Measurements from ENCODE around the gene TRAPPC3.

TRAPPC3 gene

DNA sequence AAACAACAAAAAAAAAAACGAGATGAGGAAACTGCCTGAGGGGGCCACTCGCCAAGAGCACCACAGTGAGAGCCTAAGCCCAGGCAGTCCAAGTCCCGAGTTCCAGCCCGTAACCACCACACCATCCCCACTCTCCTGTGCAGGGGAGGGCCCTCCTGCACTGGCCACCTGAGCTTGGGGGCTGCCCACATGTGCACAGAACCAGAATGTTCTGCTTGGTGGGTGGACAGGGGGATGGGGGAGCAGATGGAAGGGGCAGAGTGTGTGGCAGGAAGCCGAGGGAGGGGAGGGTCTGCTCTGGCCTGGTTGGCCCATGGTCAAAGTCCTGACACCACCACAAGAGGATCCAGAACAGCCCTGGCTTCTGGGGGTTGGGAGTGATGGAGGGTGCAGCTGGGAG lies 43.0 kb downstream of the TRAPPC3 start:
- DNase-seq (ENCODE audit: low spot score) (no peak), FAIRE-seq (no peak)

DNA sequence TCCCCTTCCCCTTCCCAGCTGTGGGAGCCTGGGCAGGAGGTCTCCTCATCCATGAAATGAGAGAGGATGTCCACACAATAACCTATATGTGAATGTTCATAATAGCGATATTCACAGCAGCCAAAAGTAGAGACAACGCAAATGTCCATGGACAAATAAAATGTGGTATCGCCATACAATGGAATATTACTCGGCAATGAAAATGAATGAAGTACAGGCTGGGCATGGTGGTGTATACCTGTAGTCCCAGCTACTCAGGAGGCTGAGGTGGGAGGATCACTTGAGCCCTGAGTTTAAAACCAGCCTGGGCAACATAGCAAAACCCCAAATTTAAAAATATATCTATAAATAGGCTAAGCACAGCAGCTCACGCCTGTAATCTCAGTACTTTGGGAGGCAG lies 47.7 kb downstream of the TRAPPC3 start:
- DNase-seq (ENCODE audit: low spot score) (no peak), FAIRE-seq (no peak)

DNA sequence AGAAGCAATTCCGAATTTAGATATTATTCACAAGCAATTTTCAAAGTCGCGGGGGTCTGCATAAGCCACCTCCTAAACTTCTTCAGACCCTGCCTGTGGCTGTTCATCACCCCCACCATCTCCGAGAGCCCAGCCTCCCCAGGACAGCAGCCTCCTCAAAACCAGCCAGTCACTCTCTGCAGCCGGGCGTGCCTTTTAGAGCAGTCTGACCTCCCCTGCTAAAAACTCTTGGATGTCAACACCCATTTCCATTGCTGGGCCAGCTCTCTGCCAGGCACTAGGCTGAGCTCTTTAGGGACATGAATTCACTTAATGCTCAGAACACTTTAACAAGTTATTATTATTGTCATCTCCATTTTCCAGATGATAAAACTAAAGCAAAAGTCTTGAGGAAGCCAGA lies 48.9 kb downstream of the TRAPPC3 start:
- no peak for FAIRE-seq
- DNase-seq (ENCODE audit: low spot score) = no peak

DNA sequence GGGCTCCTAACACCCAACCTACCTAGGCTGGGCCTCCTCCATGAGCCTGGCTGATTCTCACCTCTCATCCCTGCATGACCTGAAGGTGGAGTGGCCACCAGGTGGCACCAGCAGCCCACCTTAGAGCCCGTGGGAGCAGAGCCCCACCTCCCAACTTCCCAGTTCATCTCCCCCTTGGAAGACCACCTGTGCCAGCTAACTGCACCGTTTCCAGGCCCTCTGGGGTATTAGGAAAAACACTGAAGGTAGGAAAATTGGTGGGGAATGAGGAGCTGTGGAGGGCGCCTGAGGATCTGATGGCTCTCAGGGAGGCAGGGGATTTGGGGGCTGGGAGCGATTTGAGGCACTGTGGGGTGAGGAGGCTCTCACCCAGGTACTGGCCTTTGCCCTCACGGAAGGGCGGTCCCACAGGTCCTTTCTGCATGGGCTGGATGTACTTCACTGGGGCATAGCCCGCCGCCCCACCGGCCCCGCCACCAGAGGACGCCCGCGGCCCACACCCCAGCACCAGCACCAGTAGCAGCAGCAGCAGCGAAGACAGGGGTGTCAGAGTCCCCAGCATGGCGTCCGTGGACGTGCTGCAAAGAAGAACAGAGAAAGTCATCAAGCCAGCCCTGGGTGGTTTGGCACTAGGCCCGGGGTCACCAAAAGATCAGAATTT lies 49.5 kb downstream of the TRAPPC3 start:
- DNase-seq (ENCODE audit: low spot score) = peak; percentile 53
- no peak for FAIRE-seq

DNA sequence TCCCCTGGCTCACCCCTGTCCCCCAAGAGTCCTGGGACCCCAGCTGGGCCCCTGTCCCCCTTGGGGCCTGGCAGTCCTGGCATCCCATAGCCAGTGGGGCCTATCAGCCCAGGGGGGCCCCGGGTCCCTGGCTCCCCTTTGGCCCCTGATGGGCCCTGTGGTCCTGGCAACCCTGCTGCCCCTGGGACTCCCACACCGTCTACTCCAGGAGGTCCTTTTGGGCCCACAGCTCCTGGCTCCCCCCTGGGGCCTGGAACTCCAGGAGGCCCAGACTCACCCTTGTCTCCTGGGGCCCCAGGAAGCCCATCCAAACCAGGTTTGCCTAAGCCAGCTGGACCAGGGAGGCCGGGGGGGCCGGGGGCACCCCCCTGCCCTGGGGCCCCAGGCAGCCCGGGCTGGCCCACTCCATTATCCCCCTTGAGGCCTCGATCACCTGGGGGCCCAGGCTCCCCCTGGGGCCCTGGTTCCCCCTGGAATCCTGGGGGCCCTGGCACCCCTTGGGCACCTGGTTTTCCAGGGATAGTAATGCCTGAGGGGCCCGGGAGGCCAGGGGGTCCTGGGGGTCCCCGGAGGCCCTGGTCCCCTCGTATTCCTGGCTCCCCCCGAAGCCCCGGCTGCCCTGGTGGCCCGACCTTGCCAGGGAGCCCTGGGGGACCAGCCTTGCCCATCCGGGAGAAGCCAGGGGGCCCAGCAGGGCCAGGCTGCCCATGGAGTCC lies 50.5 kb downstream of the TRAPPC3 start:
- DNase-seq (ENCODE audit: low spot score) (no peak), FAIRE-seq (no peak)

DNA sequence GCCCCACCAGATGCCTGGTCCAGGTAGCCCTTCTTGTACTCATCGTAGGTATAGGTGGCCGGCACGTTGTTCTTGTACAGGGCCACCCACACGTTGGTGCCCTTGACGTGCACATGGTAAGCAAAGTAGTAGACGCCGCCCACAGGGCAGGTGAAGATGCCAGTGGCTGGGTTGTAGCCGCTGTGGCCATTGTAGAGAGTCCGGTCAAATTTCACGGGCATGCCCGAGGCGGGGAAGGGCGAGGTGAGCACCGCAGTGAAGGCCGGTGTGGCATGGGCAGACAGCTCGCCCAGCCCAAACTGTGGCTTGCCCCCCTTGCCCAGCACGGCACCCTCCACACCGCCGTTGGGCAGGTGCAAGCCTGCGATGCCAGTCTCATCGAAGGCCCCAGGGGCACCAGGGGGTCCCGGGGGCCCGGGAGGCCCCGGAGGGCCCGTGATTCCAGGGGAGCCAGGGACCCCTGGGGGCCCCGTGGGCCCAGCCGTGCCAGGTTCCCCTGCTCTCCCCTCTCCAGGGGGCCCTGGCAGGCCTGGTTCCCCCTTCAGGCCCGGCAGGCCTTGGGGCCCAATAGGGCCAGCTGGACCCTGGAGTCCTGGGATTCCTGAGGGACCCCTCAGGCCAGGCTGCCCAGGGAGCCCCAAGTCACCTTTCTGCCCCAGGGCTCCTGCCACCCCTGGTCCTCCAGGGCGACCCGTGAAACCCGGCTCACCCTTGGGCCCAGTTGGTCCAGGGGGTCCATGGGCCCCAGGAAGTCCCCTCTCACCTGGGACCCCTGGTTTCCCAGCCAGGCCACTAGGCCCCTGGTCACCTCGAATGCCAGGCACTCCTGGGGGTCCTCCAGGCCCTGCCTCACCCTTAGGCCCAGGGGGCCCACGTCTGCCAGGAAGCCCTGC lies 51.3 kb downstream of the TRAPPC3 start:
- DNase-seq (ENCODE audit: low spot score) = no peak
- FAIRE-seq = no peak

DNA sequence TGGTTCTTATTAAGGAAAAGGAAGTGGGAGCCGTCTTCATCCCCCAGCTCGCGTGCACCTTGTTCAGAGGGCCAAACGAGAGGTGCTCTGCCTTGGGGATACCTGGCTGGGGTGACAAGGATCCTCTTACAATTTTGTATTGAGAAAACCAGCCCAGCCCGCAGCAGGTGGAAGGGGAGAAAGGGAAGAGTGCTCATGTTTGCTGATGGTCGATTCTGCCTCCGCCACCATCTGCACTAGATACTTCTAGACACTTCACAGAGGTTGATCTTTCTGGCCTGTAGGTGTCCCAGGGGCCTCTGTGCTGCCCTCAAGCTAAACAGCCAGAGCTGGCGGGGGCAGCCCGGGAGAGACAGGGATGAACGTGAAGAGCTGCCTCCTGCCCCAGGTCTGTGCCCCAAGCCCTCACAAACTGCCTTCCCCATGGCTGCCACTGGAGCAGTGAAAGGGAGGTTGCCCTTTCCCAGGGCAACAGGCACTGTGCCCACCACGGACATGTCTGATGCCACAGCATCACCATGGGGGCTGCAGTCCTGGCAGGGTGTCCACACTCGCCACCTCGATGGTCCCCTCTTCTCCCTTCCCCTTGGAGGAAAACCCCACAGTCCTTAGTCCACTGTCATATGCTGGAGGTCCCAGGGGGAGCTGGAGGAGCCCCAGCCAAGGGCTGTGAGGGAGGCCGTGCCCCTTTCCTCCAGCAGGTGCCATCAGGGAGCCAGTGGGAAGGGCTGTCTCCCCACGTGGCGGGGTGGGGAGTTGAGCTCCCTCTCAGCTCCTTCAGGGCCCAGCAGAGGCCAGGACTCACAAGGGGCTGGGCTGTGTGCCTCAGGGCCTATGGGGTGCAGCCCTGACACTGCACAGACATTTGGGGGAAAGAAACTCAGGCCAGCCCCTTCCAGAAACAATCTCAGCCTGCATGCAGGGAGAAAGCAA lies 52.5 kb downstream of the TRAPPC3 start:
- peak; percentile 13 for DNase-seq (ENCODE audit: low spot score)
- no peak for FAIRE-seq

DNA sequence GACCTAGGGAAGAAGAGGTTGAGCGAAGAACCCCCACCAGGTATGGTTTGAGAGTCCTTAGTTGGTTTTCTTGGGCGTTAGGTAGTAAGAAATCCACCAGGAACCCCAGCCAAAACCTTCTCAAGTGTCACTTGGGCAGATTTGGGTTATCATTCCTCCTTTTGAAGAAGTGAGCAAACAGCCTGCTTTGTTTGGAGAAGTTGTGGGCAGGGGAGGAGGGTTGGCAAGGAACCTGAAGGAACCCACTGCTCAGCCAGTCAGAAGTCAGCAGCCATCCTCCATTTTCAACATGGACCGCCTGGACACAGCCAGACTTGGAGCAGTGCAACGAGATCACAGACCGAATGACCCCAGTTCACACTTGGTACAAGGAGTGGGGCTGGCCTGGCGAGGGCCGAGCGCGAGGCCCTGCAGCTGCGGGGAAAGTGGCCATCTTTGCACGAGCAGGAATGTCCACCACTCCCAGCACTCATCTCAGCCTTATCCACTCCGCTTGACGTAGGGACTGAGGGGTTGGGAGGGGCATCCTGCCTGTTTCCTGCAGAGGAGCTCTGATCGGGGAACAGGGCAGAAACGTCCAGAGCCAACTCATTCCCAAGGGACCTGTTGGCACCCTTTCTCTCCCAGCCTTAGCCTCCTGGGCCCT lies 53.4 kb downstream of the TRAPPC3 start:
- no peak for FAIRE-seq
- no peak for DNase-seq (ENCODE audit: low spot score)

DNA sequence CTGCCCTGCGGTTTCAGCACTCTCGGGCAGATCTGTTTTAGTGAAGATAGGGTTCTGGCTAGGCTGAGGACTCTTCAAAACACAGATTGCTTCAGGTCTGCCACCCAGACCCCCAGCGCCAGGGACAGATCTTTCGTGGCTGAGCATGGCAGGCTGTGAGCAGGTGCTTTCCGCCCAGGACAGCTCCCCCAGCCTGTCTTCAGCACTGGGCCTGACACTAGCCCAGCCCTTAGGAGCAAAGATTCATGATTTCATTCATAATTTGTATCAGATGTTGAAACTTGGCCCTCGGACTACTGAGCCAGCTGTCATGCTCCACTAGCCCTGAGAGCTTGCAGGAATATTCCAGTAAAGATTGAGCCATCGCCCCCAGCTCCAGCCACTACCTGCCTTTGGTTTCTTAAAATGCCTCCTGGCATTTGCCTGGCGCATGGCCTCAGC lies 54.6 kb downstream of the TRAPPC3 start:
- FAIRE-seq (no peak), DNase-seq (ENCODE audit: low spot score) (no peak)

DNA sequence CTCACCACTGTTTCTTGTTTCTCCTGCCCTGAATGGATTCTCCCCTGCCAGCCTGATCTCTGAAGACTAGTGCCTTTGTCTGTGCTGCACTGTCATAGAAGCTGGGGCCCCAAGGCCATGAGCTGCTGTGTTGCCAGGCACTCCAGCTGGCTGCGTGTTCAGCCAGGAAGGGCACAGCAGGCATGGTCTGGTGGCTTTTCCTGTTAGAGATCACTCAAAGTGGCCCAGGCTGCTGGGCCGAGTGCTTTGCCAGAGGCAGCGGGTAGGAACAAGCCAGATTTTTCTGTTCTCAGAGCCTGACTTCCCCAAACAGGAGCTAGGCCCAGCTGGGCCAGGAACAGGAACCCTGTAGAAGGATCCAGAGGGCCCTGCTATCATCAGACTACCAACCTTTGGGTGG lies 55.4 kb downstream of the TRAPPC3 start:
- DNase-seq (ENCODE audit: low spot score) (no peak), FAIRE-seq (no peak)

DNA sequence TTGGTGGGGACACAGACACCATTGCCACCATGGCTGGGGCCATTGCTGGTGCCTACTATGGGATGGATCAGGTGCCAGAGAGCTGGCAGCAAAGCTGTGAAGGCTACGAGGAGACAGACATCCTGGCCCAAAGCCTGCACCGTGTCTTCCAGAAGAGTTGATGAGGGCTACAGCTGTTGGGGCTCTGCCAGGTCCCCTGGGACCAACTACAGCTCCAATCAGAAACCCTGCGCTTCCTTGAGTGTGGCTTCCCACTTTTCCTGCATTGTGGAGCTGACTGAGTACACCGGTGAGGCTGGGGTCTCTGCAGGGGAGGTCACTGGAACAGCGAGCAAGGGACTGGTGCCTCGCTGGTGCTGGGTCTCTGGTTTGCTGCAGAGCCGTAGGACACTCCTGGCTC lies 56.1 kb downstream of the TRAPPC3 start:
- FAIRE-seq (no peak), DNase-seq (ENCODE audit: low spot score) (no peak)

DNA sequence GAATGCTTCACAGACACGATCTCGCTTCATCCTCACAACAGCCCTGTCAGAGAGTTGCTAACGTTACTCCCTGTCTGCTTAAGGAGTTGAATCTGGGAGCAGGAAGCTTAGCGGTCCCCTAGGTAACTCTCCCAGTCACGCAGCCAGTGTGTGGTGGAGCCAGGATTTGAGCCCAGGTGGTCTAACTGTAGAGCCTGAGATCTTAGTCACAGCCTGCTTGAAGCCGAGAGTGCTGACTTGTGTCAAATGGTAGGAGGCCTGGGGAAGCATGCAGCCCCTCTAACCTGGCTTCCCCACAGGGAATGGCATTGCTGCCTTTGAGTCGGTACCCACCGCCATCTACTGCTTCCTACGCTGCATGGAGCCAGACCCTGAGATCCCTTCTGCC lies 56.5 kb downstream of the TRAPPC3 start:
- DNase-seq (ENCODE audit: low spot score) (no peak), FAIRE-seq (no peak)

DNA sequence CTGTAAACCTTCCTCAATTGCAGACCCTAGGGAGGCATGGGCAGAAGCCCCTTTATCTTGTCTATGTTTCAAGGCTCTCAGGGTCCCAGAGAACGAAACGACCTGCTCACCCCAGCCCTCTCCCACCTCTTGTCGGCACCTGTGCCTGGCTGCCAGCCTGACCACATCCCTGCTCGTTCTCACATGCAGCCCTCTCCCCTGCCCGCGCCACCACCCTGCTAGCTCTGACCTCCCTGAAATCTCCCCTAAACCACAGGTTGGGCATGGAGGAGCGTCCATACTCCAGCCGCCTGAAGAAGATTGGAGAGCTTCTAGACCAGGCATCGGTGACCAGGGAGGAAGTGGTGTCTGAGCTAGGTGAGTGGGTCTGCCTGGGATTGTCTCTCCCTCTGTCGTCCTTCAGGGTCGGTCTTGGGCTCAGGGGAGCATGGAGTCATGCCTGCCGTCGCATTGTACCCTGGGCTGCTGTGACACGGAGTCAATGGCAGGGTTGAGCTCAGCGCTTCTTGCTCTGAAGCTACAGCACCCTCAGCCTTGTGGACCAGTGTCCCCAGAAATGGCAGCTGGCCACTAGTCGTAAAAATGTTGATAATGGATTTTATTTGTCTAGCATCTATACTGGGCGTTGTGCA lies 57.0 kb downstream of the TRAPPC3 start:
- no peak for FAIRE-seq
- no peak for DNase-seq (ENCODE audit: low spot score)

DNA sequence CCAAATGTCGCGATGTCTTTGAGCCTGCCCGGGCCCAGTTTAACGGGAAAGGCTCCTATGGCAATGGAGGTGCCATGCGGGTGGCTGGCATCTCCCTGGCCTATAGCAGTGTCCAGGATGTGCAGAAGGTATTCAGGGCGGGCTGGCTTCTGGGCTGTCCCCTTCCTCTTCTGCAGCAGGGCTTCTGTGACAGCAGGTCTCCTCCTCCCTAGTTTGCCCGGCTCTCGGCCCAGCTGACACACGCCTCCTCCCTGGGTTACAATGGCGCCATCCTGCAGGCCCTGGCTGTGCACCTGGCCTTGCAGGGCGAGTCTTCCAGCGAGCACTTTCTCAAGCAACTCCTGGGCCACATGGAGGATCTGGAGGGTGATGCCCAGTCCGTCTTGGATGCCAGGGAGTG lies 57.6 kb downstream of the TRAPPC3 start:
- FAIRE-seq = no peak
- no peak for DNase-seq (ENCODE audit: low spot score)

DNA sequence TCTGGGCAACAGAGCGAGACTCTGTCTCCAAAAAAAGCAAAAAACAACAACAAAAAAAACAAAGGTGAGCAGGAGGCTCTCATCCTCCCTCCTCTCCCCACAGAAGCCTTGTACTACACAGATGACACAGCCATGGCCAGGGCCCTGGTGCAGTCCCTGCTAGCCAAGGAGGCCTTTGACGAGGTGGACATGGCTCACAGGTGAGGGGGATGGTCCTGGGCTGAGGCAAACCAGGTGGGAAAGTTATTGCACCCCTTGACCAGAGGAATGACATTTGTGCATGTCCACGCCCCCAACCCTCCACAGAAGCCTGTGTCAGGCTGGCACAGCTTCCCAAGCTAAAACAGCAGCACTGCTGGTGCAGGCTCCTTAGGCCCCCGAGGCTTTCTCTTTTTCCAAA lies 58.1 kb downstream of the TRAPPC3 start:
- FAIRE-seq (no peak), DNase-seq (ENCODE audit: low spot score) (no peak)

DNA sequence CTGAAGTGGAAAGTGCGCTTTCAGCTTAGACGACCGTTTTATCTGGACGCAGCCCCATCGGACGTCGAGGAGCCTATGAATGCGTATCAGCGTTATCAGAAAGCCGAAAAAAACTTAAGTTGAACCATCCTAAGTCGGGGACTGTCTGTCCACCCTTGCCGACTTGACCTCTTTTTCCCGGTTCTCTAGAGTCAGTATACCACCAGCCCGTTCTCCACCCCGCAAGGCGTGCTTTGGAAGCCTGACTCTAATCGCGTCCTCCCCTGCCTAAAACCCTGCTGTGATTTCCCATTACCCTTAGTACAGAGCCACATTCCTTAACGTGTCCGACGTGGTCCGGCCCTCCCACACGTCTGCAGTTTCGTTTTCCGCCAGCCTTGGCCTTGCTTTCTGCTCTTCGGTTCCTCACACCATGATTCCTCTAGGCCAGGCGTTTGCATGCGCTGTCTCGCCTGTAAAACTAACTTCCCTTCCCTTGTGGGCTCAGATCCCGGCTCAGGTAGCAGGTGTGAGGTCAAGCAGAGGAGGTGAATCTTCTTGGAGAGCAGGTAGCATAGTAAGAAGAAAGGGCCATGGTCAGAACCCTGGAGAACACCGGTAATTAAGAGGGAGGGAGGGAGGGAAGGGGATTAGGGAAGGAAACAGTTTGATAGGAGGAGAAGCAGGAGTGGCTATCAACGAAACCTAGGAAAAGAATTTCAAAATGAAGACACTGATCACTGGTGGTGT lies 59.7 kb downstream of the TRAPPC3 start:
- FAIRE-seq = no peak
- peak; percentile 45 for DNase-seq (ENCODE audit: low spot score)

DNA sequence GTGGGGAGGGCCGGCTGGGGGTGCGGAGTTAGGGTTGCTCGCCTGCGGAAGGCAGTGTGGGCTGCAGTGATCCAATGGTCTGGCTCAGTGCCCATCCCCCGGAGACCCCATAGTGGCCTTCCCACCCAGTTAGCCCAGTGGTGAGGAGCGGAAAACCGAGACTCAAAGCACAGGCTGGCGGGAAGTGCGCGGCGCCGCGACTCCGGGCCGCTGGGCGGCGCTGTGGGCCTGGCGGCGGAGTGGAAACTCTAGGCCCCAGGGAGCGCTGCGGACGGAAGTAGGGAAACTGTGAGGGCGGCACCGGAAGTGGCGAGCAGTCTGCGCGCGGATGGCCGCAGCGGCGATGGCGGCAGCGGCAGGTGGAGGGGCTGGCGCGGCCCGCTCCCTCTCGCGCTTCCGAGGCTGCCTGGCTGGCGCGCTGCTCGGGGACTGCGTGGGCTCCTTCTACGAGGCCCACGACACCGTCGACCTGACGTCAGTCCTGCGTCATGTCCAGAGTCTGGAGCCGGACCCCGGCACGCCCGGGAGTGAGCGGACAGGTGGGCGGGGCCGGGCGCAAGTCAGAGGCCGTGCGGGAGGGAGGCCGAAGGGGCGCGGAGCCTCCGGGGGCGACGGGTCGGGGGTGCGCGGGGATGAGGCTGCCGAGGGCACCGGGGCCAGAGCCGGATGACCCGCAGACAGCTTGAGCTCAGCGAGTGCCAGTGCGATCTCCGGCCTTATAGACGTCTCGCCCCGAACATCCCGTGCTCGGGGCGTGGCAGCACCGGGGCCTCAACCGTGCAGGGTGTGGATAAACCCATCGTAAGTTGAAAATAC lies 60.5 kb downstream of the TRAPPC3 start, which contains the start of gene ADPRS:
ADPRS (plus strand) TSS at position 316 of the 816 bp plus-strand sequence; CDS start at position 329, 13 bp downstream.
- DNase-seq (ENCODE audit: low spot score) = peak; percentile 75
- FAIRE-seq = no peak

DNA sequence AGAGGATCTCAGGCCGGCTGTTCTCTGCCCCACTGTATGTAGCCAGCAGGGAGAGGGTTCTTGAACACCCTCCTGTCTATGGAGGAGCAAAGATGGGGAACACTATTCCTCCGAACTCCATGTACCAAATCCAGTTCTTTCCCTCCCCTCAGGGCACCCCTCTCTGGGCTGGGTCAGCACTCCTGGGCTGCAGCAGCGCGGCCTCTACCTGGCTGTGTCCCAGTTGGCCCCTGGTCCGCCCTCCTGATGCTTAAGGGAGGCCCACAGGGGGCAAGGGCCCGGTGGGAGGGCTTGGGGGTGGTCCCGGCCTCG lies 61.1 kb downstream of the TRAPPC3 start:
- FAIRE-seq = no peak
- DNase-seq (ENCODE audit: low spot score) = no peak
